GM21390 (cell line): ENCODE results near the gene RFX4.

Source experiments
- ATAC-seq: cut with Tn5 transposase; IDR thresholded peaks from one replicate; pipeline ENCODE4 v1.9.1; 2021; ENCODE audit not compliant: unreplicated experiment

The RFX4 gene

DNA sequence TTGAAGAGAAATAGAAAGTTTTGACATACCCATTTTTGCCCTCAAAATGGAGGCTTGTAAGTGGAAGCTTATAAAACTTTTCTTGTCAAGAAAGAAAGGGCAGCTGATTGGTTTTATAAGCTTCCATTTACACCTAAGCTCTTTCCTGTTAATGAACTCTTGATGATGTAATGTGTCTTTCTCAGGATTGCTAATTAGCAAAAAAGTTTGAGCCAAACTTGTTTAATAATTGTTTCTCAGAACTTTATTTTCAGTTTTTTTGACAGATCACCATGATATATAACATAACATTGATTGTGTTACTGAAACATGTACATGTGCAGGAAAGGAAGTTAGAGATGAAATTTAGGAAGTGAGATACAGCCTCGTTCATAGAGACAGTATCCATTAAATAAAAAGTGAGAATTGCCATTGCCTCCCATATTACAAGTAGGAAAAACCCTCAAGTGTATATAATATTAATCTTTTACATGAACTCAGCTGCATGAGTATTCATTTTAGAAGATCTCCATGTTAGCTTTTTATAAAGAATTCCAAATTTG is 218.4 kb downstream of the RFX4 start:
- ATAC-seq = no peak

DNA sequence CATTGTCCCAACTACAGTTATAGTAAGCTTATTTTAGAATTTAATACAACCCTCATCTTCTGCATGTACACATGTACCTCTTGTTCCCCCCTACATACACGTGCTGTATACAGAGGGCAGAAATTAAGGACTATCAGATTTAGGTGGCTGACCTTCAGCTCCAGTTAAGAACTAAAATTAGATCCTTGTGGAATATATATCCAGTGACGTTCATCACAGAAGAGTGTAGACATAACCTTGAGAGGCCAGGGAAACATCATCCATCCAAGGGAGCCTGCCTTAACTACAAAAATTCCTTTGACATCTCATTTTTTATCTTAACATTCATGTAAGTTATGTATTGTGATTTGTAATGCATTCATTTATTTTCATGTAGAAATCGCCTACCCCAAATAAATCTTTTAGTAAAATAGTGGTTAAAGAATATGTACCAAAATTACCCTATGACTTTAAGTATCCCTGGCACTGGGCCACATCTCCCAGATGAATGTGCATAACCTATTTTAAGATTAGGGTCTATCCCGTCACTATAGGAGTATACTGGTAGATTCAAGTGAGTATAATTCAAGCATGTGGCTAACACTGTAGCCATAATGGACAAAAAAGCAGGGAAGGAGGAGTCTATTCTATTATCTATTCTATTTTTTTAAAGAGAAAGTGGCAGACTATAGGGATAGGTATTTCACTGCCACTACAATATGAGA is 219.2 kb downstream of the RFX4 start:
- no peak for ATAC-seq

DNA sequence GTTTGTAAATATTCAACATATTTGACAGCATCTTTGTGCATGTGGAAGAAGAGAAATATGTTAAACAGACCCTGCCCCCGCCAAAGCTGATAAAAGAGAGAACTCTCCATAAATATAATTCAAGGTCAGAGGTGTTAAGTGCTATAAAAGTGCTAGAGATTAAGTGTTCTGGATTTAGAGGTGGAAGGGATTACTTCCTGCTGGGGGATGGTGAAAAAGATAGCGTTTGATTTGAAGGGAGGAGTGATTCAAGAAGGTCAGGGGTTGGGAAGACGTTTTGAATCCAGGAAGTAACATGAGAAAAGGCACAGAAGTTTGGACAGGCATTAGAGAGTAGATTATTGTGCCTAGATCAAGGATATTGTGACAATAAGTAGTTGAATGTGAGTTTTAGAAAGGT is 221.9 kb downstream of the RFX4 start:
- ATAC-seq = no peak
